ENCODE results near the gene PRTG.
"Not testable (repeated sequence)": the region's sequence is repeated elsewhere in the genome, so short reads cannot be mapped to it uniquely, and the experiment has no call there.

PRTG gene

GRCh38 chr15:55742927-55743728 lies at the start of gene PRTG:
Gene PRTG (minus strand): TSS chr15:55743152. CDS start chr15:55742931, 221 bp downstream.
- no peak for DNase-seq (ENCODE audit: low read depth in 2 of 2)

DNA sequence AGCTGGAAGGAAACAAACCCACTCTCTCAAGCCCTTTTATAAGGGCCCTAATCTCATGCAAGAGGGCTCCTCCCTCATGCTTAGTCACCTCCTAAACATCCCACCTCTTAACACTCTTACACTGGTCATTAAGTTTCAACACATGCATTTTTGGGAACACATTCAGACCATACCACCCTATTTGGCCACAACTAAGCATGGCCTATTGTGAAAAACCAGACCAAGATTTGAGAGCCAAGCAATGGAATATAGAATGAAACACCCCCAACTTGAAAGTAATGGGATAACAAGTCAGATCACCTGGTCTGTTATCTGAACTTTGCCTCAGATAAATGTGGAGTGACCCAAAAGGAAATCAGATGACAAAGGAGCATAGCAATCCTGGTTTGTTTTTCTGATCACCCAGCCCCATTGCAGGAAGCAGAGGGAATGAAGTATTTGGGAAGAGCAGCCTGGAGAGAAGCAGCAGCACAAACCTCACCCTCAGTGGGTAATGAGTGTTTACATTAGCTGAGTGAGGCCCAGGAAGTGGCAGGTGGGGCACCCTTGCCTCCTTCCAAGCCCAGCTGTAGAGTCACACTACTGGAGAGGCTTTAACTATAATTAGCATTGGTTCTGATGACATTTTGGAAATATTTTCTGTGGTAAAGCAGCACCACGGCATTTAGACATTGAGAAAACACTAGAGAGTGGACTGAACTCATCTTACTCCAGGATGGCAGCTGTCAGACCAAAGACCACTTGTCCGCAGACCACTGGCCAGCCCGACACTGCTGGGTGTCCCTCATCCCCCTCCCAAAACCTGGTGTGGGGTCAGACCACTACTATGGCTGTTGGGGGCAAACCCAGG lies 48.8 kb upstream of the PRTG start:
- no peak for DNase-seq (ENCODE audit: low read depth in 2 of 2)

GRCh38 chr15:55789066-55789660 lies 46.2 kb upstream of the PRTG start:
- DNase-seq (ENCODE audit: low read depth in 2 of 2) = peak; percentile 29 to 40

DNA sequence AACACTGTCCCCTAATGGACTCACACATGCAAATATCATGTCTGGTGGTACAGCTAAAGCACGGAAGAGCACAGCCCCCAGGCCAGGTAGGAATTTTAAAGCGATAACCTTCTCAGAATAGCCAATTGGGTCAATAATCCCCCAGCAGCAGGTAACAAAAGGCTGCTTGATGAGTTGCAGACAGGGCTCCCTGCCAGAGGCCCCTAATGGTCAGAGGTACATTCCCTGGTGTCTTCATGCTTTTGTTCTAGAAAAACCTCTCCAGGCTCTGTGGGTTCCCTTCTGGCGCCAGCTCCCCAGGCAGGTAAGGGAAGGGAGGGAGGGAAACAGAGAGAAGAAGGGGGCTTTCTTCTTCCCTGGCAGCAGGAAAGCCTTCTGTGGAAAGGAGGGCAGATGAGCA lies 43.4 kb upstream of the PRTG start:
- no peak for DNase-seq (ENCODE audit: low read depth in 2 of 2)

- DNase-seq (ENCODE audit: low read depth in 2 of 2) = not testable (repeated sequence)
These were observed 42.6 kb upstream of the PRTG start for GRCh38 chr15:55785593-55785992.

- no peak for DNase-seq (ENCODE audit: low read depth in 2 of 2)
These were observed 41.3 kb upstream of the PRTG start for GRCh38 chr15:55784286-55784685.

DNA sequence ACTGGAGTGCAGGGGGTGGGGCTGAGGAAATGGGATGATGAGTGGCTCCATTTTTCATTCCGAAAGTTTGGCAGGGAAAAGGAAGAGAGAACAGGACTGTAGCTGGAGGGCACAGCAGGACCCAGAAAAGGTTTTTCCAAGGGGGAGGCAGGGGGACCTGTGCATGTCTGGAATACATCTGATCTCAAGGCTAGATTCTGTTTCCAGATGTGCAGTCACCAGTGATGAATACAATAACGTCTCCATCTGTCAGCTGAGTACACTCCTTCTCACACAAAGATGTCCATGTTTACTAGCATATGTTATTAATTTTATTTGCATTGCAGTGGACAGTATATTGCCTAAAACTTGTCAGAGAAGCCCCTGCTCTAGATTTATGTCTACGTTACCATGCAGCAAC lies 39.9 kb upstream of the PRTG start:
- DNase-seq (ENCODE audit: low read depth in 2 of 2) = no peak

- DNase-seq (ENCODE audit: low read depth in 2 of 2) = no peak
These were observed 37.3 kb upstream of the PRTG start for GRCh38 chr15:55780292-55780691.

- no peak for DNase-seq (ENCODE audit: low read depth in 2 of 2)
These were observed 36.0 kb upstream of the PRTG start for GRCh38 chr15:55778932-55779331.

DNA sequence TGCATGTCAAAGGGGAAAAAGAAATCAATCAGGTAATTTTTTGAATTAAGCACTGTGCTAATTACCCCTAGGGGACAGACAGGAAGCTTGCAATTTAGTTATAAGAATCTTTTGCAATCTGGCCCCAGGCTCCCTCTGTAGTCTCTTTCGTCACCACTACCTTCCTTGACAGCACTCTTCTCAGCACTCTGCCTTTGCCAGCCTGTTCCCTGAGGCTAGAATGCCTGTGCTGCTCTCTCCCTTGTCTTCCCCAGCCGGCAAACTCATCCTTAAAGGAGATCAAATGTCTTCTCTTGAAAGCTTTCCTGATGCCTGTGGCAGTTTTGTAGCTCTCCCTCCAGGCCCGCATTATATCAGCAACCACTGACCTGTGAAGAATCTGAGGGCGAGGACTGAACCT lies 32.4 kb upstream of the PRTG start:
- DNase-seq (ENCODE audit: low read depth in 2 of 2) = no peak

DNA sequence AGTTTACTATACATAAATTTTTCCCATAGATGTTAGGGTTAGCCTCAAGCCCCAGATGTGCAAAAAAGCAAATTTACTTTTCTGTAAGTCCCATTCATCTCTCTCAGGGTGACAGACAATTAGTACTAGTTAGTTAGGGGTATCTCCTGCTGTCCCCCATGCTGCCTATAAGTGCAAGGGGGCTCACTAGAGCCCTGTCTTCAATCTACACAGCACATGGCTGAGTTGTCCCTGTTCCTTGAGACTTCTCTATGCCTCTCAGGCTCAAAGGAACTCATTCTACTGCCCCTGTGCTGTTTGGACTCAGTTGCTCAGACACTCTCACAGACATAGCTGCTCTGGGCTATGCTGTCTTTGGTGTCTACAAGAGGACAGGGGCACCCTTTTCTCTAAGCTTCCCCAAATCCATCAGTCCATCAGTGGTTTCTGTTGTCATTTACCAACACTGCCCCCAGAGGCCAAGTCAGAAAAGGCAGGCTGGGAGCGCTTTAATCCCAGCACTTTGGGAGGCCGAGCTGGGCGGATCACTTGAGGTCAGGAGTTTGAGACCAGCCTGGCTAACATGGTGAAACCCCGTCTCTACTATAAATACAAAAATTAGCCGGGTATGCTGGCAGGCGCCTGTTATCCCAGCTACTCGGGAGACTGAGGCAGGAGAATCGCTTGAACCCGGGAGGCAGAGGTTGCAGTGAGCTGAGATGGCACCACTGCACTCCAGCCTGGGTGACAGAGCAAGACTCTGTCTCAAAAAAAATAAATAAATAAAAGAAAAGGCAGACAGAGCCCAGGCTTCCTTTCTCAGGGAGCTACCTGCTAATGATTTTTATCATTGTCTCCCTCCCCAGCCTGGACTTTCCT lies 31.4 kb upstream of the PRTG start:
- peak in 1 of 2 donors; percentile 20 for DNase-seq (ENCODE audit: low read depth in 2 of 2)

DNA sequence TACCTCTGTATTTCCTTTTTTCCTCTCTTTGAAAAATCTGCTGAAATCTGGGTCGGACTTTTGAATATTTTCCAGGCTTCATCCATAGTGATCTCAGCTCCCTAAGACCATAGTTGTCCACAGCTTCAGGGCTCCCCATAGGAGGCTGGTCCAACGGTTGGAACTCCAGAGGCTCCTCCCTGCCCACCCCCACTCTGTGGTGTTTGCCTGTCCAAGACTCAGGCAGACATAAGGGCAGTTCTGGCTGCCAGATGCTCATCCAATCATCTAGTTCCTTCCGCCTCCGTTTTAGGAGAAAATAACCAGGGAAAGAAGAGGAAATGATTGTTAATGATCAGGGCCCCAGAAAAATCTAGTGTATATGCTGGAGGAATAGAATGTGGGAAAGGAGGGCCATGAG lies 27.9 kb upstream of the PRTG start:
- DNase-seq (ENCODE audit: low read depth in 2 of 2) = no peak

GRCh38 chr15:55770261-55770660 lies 27.3 kb upstream of the PRTG start:
- DNase-seq (ENCODE audit: low read depth in 2 of 2) = no peak

DNA sequence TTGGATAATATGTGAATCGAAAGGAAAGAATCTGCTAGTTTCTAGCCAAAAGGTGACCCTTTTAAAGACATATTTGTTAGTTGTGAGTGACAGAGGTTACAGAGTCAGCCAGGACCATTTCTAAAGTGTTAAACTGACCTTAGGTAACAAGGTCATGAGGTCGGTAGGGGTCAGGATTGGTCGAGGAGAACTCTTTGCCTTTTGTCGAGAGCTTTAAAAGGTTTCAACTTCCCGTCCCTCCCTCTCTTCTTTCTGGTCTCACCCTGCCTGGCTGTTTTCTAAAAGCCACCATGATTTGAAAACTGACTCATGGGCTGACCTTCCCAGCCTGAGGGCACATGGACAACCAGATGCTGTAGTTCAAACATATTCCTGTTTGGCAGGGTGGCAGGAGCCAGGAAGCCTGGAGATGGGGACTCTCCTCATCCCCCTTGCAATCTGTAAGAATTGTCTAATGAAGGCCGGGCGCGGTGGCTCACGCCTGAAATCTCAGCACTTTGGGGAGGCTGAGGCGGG lies 25.8 kb upstream of the PRTG start:
- DNase-seq (ENCODE audit: low read depth in 2 of 2) = no peak

DNA sequence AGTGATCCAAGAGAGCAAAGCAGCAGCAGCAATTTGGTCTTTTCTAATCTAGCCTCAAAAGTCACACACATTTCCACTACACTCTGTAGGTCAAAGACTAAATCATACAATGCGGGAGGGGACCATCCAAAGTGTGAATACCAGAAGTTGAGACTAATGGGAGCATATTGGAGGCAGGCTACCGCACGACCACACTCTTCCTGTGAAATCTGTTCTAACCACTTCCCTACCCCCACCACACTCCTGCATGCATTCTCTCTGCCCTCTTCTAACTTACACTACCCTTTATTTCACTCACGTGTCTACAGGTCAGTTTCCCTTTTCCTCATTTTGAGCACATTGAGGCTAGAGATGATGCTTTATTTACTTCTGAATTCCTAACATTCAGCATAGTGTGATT lies 23.7 kb upstream of the PRTG start:
- no peak for DNase-seq (ENCODE audit: low read depth in 2 of 2)

DNA sequence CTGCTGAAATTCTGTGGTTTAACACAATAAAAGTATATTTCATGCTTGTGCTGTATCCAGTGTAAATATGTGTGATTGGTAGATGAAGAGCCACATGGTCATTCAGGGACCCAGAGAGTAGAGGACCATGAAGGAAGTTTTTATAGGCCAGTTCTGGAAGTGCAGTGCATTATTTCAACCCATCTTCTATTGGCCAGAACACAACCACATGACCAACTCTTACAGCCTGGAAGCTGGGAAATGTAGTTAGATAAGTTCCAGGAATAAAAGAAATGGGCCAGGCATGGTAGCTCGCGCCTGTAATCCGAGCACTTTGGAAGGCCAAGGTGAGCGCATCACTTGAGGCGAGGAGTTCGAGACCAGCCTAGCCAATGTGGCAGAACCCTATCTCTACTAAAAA lies 21.4 kb upstream of the PRTG start:
- no peak for DNase-seq (ENCODE audit: low read depth in 2 of 2)

GRCh38 chr15:55758580-55758986 lies 15.6 kb upstream of the PRTG start:
- no peak for DNase-seq (ENCODE audit: low read depth in 2 of 2)

GRCh38 chr15:55753433-55753832 lies 10.5 kb upstream of the PRTG start:
- not testable (repeated sequence) for DNase-seq (ENCODE audit: low read depth in 2 of 2)

- DNase-seq (ENCODE audit: low read depth in 2 of 2) = no peak
These were observed 7.8 kb upstream of the PRTG start for GRCh38 chr15:55750706-55751105.

DNA sequence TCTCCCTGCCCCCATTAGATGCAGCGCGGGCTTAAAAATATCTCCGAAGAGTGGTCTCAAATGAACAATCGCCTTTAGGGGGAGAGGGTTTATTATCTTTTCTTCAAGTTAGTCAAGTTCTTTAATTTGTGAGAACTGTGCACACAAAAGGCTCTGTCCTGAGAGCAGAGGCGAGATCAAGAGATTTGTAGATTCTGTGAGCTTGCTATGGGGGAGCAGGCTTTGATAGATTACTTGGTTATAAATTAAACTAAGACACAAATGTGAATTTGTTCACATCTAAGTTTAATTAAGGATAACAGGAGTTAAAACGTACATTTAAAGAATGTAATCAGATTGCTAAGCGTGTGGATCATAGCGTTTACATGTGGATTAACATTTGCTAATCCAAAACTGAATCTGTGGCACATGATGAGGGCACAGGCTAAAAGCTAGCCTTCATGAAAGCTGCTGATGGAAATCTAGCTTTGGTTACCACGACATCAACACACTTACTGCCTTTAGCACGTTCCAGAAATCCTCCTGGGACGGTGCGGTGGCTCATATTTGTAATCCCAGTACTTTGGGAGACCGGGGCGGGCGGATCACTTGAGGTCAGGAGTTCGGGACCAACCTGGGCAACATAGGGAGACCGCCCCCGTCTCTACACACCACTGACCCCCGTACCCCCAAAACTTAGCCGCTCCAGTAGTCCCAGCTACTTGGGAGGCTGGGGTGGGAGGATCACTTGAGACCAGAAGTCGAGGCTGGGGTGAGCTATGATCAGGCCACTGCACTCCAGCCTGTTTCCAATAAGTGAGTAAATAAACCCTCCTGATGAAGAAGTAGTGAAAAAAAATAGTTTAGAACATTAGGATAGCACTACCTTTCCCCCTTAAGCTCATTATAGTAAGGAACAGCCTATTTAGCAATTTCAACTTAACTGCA lies 1.0 kb upstream of the PRTG start:
- no peak for DNase-seq (ENCODE audit: low read depth in 2 of 2)
